ENCODE results near the gene ZEB2. TPM values are rescaled to one million over a fixed set of nuclear protein-coding genes. Genes with fewer than 3 reads are reported as not detected.

The ZEB2 gene
- total and polyA plus RNA-seq, 2 donors from 2014 or later, result 8.3 to 136 TPM

GRCh38 chr2:144472911-144473310 lies 47.0 kb downstream of the ZEB2 start:
- intact Hi-C loops (cut with DNase I), result no loop called here
- Histone ChIP-seq H3K27me3 (ENCODE audit: control insufficient read depth, insufficient read depth, low read length) (no peaks in the 10 kb centered on the region), H3K36me3 (ENCODE audit: control insufficient read depth in 2 of 3, insufficient read depth in 3 of 3, low read length in 3 of 3) (no peaks in the 10 kb centered on the region), H3K27ac (ENCODE audit: low read depth in 2 of 2, low read length in 2 of 2) (no peak overlapping the region), H3K9ac (ENCODE audit: low read length in 3 of 3) (no peak overlapping the region), H3K4me3 (ENCODE audit: low read length in 3 of 3) (no peak overlapping the region), H3K4me1 (ENCODE audit: control insufficient read depth in 2 of 3, insufficient read depth in 2 of 3, low read depth in 1 of 3, low read length in 3 of 3) (peaks cover 7 to 28% (median 12%) of the 10 kb centered on the region in 3 donors), H3K9me3 (ENCODE audit: control insufficient read depth in 2 of 3, insufficient read depth in 1 of 3, low read length in 3 of 3) (no peaks in the 10 kb centered on the region)
- FAIRE-seq (no peak), DNase-seq (no peak)
- no peak for TF ChIP-seq CTCF (IDR thresholded peaks at IDR 0.05; ENCODE audit: borderline replicate concordance, extremely low read depth, insufficient read depth)

GRCh38 chr2:144472046-144472412 lies 47.9 kb downstream of the ZEB2 start:
- intact Hi-C loops (cut with DNase I), result no loop called here
- TF ChIP-seq CTCF (IDR thresholded peaks at IDR 0.05; ENCODE audit: borderline replicate concordance, extremely low read depth, insufficient read depth), result no peak
- Histone ChIP-seq H3K9ac (ENCODE audit: low read length in 3 of 3) (no peak overlapping the region), H3K27ac (ENCODE audit: low read depth in 2 of 2, low read length in 2 of 2) (no peak overlapping the region), H3K36me3 (ENCODE audit: control insufficient read depth in 2 of 3, insufficient read depth in 3 of 3, low read length in 3 of 3) (no peaks in the 10 kb centered on the region), H3K27me3 (ENCODE audit: control insufficient read depth, insufficient read depth, low read length) (no peaks in the 10 kb centered on the region), H3K9me3 (ENCODE audit: control insufficient read depth in 2 of 3, insufficient read depth in 1 of 3, low read length in 3 of 3) (no peaks in the 10 kb centered on the region), H3K4me3 (ENCODE audit: low read length in 3 of 3) (no peak overlapping the region), H3K4me1 (ENCODE audit: control insufficient read depth in 2 of 3, insufficient read depth in 2 of 3, low read depth in 1 of 3, low read length in 3 of 3) (peaks cover 7 to 28% (median 9%) of the 10 kb centered on the region in 3 donors)
- FAIRE-seq (no peak), DNase-seq (no peak)

GRCh38 chr2:144471305-144472045 lies 48.4 kb downstream of the ZEB2 start:
- TF ChIP-seq CTCF (IDR thresholded peaks at IDR 0.05; ENCODE audit: borderline replicate concordance, extremely low read depth, insufficient read depth), result no peak
- H3K9me3 ChIP-seq (ENCODE audit: control insufficient read depth in 2 of 3, insufficient read depth in 1 of 3, low read length in 3 of 3), result no peaks in the 10 kb centered on the region
- H3K27me3 ChIP-seq (ENCODE audit: control insufficient read depth, insufficient read depth, low read length), result no peaks in the 10 kb centered on the region
- H3K36me3 ChIP-seq (ENCODE audit: control insufficient read depth in 2 of 3, insufficient read depth in 3 of 3, low read length in 3 of 3), result no peaks in the 10 kb centered on the region
- H3K4me1 ChIP-seq (ENCODE audit: control insufficient read depth in 2 of 3, insufficient read depth in 2 of 3, low read depth in 1 of 3, low read length in 3 of 3), result peaks cover 7 to 27% (median 9%) of the 10 kb centered on the region in 3 donors
- H3K4me3 ChIP-seq (ENCODE audit: low read length in 3 of 3), result no peak overlapping the region
- intact Hi-C loops (cut with DNase I), result no loop called here
- FAIRE-seq, result no peak
- no peak for DNase-seq
- no peak overlapping the region for H3K9ac ChIP-seq (ENCODE audit: low read length in 3 of 3)
- no peak overlapping the region for H3K27ac ChIP-seq (ENCODE audit: low read depth in 2 of 2, low read length in 2 of 2)

Measured in kidney (tissue), 14 donors.